Measurements from ENCODE around the gene DNMT3L. TPM values are rescaled to one million over a fixed set of nuclear protein-coding genes. Genes with fewer than 3 reads are reported as not detected.

Gene DNMT3L
- total and polyA plus RNA-seq, 2 experiments from 2014 or later: 0.27 TPM; not detected in 1

- no peak for TF ChIP-seq ZNF462 (CRISPR knock-in tag; IDR thresholded peaks at IDR 0.05)
- TF ChIP-seq EZH2 (IDR thresholded peaks at IDR 0.05; ENCODE audit: low read depth, unreplicated experiment): no peak
- no peak for TF ChIP-seq EZH2phosphoT487 (IDR thresholded peaks at IDR 0.05; ENCODE audit: unreplicated experiment)
- TF ChIP-seq CTCF (conservative IDR thresholded peaks at IDR 0.05; ENCODE audit: low read depth in 2 of 2): no peak
- TF ChIP-seq NANOG (IDR thresholded peaks at IDR 0.05; ENCODE audit: borderline replicate concordance): no peak
These were observed 36.6 kb upstream of the DNMT3L start (continued) for GRCh38 chr21:44298301-44298700.

DNA sequence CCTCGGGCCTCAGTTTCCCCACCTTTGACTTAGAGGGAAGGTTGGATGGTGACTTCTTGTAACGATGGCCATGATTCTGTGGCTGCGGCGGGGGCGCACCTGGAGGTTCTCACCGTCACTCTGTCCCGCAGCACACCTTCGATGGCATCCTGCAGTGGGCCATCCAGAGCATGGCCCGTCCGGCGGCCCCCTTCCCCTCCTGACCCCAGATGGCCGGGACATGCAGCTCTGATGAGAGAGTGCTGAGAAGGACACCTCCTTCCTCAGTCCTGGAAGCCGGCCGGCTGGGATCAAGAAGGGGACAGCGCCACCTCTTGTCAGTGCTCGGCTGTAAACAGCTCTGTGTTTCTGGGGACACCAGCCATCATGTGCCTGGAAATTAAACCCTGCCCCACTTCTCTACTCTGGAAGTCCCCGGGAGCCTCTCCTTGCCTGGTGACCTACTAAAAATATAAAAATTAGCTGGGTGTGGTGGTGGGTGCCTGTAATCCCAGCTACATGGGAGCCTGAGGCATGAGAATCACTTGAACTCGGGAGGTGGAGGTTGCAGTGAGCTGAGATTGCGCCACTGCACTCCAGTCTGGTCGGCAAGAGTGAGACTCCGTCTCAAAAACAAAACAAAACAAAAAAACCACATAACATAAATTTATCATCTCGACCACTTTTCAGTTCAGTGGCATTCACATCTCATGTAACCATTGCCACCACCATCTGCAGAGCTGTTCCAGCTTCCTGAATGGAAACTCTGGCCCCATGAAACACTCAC is 36.0 kb upstream of the DNMT3L start:
- ATAC-seq (peak; percentile 64), DNase-seq (ENCODE audit: low spot score) (peak; percentile 92)
- peaks cover 10% of the 10 kb centered on the region for H3K27me3 Mint-ChIP-seq (ENCODE audit: insufficient read depth, low read depth, poor library complexity)
- Histone ChIP-seq H3K27me3 (ENCODE audit: insufficient read depth) (peaks cover 10% of the 10 kb centered on the region; the same call in 1 of the 2 replicates), H4K20me1 (replicated peaks; ENCODE audit: insufficient read depth) (no peaks in the 10 kb centered on the region), H3F3A (replicated peaks; ENCODE audit: low read depth) (0 out of 2 replicates have a peak, but pooled peaks cover 4% of the 10 kb centered on the region), H2AFZ (0 out of 2 replicates have a peak overlapping the region, but pooled peaks have one; percentile 82), H3K27ac (ENCODE audit: low read depth) (no peak overlapping the region), H3K9me2 (ENCODE audit: insufficient read depth) (no peaks in the 10 kb centered on the region), H3K4me2 (no peak overlapping the region), H3K79me2 (replicated peaks; ENCODE audit: insufficient read depth) (0 out of 2 replicates have a peak, but pooled peaks cover 3% of the 10 kb centered on the region), H3K4me1 (ENCODE audit: insufficient read depth) (no peaks in the 10 kb centered on the region), H3K4me3 (no peak overlapping the region), H3K36me3 (ENCODE audit: insufficient read depth) (no peaks in the 10 kb centered on the region)
- peak; percentile 76 to 94 for TF ChIP-seq CTCF (conservative IDR thresholded peaks at IDR 0.05; ENCODE audit: low read depth in 2 of 2)
- TF ChIP-seq, protein P1, sequence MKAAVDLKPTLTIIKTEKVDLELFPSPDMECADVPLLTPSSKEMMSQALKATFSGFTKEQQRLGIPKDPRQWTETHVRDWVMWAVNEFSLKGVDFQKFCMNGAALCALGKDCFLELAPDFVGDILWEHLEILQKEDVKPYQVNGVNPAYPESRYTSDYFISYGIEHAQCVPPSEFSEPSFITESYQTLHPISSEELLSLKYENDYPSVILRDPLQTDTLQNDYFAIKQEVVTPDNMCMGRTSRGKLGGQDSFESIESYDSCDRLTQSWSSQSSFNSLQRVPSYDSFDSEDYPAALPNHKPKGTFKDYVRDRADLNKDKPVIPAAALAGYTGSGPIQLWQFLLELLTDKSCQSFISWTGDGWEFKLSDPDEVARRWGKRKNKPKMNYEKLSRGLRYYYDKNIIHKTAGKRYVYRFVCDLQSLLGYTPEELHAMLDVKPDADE (IDR thresholded peaks at IDR 0.05): no peak
- no peaks in the 10 kb centered on the region for H3K9me3 Mint-ChIP-seq
- no peak overlapping the region for H3K27ac Mint-ChIP-seq
- H3K4me1 Mint-ChIP-seq: peaks cover 4% of the 10 kb centered on the region; the same call in 1 of the 3 replicates
- no peaks in the 10 kb centered on the region for H3K36me3 Mint-ChIP-seq (ENCODE audit: low read depth)
- no peak overlapping the region; the same call in 2 of the 3 replicates for H3K4me3 Mint-ChIP-seq

All from GM23338 (cell line).